ENCODE results near the gene RTKN2. TPM values are rescaled to one million over a fixed set of nuclear protein-coding genes. Genes with fewer than 3 reads are reported as not detected.

Gene RTKN2
- total and polyA plus RNA-seq, 9 of the 15 experiments (the other 6 are each of a cell fraction or from before 2014, with no cell fraction given): 0.03 to 0.11 (median 0.05) TPM; not detected in 2

DNA sequence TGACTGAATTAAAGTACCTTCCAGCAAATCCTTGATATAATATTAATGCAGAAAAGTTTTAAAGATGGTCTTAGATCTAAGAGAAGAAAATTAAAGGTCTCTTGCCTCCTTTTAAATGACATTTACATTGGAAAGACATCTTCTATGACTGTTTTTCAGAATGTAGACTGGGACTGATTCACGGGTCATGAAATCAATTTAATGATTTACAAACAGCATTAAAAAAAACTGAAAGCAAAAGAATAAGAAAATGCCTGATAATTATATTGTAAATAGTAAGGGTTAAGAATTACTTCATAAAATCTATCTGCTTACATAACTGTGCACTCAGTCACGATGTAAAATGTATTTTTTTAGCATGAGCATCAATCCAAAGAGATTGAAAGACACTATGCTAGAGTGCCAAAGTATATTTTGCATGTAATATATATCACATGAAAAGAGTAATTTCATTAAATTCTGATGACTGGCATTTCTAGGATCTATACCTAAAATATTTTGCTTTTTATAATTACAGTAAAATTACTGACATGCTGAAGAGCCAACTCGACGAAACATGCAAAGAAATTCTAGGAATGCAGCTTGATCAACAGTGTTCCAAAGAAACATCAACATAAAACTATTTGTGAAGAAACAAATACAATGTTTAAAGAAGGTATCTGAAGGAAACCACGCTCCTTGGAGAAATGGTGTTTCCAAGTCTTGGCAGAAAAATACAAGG lies 35.1 kb downstream of the RTKN2 start:
- 4% methylated on average over 5 of the region's 5 CpGs for WGBS (ENCODE audit: insufficient coverage, low coverage, missing lambda C conversion rate)
- DNase-seq (ENCODE audit: extremely low read depth in 1 of 4, low spot score in 3 of 4) (no peak), ATAC-seq (no peak), FAIRE-seq (no peak)
- CTCF ChIA-PET (ENCODE audit: low intra/inter-chr PET ratio): no interaction called here
- H2AFZ ChIP-seq (ENCODE audit: low read depth, low read length): no peak overlapping the region
- H3K4me1 ChIP-seq (replicated peaks in 1 of 2; ENCODE audit: control insufficient read depth in 2 of 2, insufficient read depth in 2 of 2, low read length in 2 of 2): no peaks in the 10 kb centered on the region
- BruUV-seq (replicated peaks): no TSS peak
- no peak for TF ChIP-seq ARID2 (IDR thresholded peaks at IDR 0.05)
- TF ChIP-seq ZBTB17 (CRISPR knock-in tag; IDR thresholded peaks at IDR 0.05): no peak
- TF ChIP-seq, protein P1, sequence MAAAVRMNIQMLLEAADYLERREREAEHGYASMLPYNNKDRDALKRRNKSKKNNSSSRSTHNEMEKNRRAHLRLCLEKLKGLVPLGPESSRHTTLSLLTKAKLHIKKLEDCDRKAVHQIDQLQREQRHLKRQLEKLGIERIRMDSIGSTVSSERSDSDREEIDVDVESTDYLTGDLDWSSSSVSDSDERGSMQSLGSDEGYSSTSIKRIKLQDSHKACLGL (CRISPR knock-in tag; IDR thresholded peaks at IDR 0.05; ENCODE audit: borderline replicate concordance, poor library complexity, severe bottlenecking): no peak
- TF ChIP-seq, protein P2, sequence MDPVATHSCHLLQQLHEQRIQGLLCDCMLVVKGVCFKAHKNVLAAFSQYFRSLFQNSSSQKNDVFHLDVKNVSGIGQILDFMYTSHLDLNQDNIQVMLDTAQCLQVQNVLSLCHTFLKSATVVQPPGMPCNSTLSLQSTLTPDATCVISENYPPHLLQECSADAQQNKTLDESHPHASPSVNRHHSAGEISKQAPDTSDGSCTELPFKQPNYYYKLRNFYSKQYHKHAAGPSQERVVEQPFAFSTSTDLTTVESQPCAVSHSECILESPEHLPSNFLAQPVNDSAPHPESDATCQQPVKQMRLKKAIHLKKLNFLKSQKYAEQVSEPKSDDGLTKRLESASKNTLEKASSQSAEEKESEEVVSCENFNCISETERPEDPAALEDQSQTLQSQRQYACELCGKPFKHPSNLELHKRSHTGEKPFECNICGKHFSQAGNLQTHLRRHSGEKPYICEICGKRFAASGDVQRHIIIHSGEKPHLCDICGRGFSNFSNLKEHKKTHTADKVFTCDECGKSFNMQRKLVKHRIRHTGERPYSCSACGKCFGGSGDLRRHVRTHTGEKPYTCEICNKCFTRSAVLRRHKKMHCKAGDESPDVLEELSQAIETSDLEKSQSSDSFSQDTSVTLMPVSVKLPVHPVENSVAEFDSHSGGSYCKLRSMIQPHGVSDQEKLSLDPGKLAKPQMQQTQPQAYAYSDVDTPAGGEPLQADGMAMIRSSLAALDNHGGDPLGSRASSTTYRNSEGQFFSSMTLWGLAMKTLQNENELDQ (CRISPR knock-in tag; IDR thresholded peaks at IDR 0.05; ENCODE audit: borderline replicate concordance): no peak
- TF ChIP-seq ARNT (IDR thresholded peaks at IDR 0.05): no peak
- no peak for TF ChIP-seq BMI1 (IDR thresholded peaks at IDR 0.05; ENCODE audit: low read length)
- TF ChIP-seq, protein P3, sequence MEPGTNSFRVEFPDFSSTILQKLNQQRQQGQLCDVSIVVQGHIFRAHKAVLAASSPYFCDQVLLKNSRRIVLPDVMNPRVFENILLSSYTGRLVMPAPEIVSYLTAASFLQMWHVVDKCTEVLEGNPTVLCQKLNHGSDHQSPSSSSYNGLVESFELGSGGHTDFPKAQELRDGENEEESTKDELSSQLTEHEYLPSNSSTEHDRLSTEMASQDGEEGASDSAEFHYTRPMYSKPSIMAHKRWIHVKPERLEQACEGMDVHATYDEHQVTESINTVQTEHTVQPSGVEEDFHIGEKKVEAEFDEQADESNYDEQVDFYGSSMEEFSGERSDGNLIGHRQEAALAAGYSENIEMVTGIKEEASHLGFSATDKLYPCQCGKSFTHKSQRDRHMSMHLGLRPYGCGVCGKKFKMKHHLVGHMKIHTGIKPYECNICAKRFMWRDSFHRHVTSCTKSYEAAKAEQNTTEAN (CRISPR knock-in tag; IDR thresholded peaks at IDR 0.05): no peak
- TF ChIP-seq MXI1 (IDR thresholded peaks at IDR 0.05; ENCODE audit: low read depth, low read length): no peak
- no peak for TF ChIP-seq ETV6 (IDR thresholded peaks at IDR 0.05; ENCODE audit: borderline replicate concordance in 1 of 2, low read depth in 2 of 2, low read length in 1 of 2)
- TF ChIP-seq ETV6 (CRISPR knock-in tag; IDR thresholded peaks at IDR 0.05; ENCODE audit: borderline replicate concordance): no peak
- TF ChIP-seq SOX6 (IDR thresholded peaks at IDR 0.05): no peak
- no peak for TF ChIP-seq SAP30 (IDR thresholded peaks at IDR 0.05; ENCODE audit: borderline replicate concordance, insufficient read depth, low read depth, low read length, poor library complexity, severe bottlenecking)
- TF ChIP-seq ZNF431 (CRISPR knock-in tag; IDR thresholded peaks at IDR 0.05): no peak
- no peak for TF ChIP-seq EP400 (IDR thresholded peaks at IDR 0.05)
- TF ChIP-seq GTF2A2 (tag; IDR thresholded peaks at IDR 0.05): no peak
- no peak for TF ChIP-seq IRF2 (CRISPR knock-in tag; IDR thresholded peaks at IDR 0.05)
- no peaks in the 10 kb centered on the region for H3K9me1 ChIP-seq (ENCODE audit: control insufficient read depth, insufficient read depth, low read length)
- H4K20me1 ChIP-seq (replicated peaks; ENCODE audit: control insufficient read depth, insufficient read depth, low read length): no peaks in the 10 kb centered on the region
- no peak overlapping the region for H3K27ac ChIP-seq (ENCODE audit: extremely low read depth, low read depth, low read length)
- intact Hi-C loops (cut with micrococcal nuclease): no loop called here
- H3K4me3 ChIP-seq: no peak overlapping the region
- H3K27me3 ChIP-seq (ENCODE audit: control insufficient read depth in 2 of 2, insufficient read depth in 2 of 2, low read length in 2 of 2): no peaks in the 10 kb centered on the region
- POLR2A ChIA-PET: interaction anchor here (1.2 kb wide), 1 partner anchor 53 kb away, joined by 3 read pairs; no protein-coding TSS in a partner anchor
- no peaks in the 10 kb centered on the region for H3K9me3 ChIP-seq (replicated peaks; ENCODE audit: control insufficient read depth, insufficient read depth, low read depth, low read length)
- H3K4me2 ChIP-seq (ENCODE audit: insufficient read depth, low read length): no peak overlapping the region
- H3K36me3 ChIP-seq (ENCODE audit: control insufficient read depth, insufficient read depth, low read length): no peaks in the 10 kb centered on the region
- H3K79me2 ChIP-seq (ENCODE audit: control insufficient read depth, insufficient read depth, low read length): no peaks in the 10 kb centered on the region
- in situ Hi-C loops (cut with MboI): loop anchor here (10.0 kb wide), 1 partner anchor 349 kb away; no protein-coding TSS in a partner anchor
- H3K9ac ChIP-seq (ENCODE audit: insufficient read depth in 1 of 2, low read depth in 2 of 2, low read length in 2 of 2): no peak overlapping the region

Data from K562 (cell line).